ENCODE results near the gene MADD. TPM values are rescaled to one million over a fixed set of nuclear protein-coding genes. Genes with fewer than 3 reads are reported as not detected.

The MADD gene
- total RNA-seq, 4 donors from 2014 or later, result 43.2 to 65.5 (median 51.5) TPM

GRCh38 chr11:47247502-47247901 lies 22.4 kb upstream of the MADD start:
- DNase-seq (ENCODE audit: low spot score in 2 of 2), result no peak
- 87 to 93% methylated on average over 5 of the region's 5 CpGs for WGBS, 2 donors
- no peak overlapping the region for H3K4me3 ChIP-seq (ENCODE audit: low read depth, poor library complexity, severe bottlenecking)
- intact Hi-C loops (cut with DNase I; ENCODE audit: low total_unique reads), result no loop called here
- TF ChIP-seq POLR2A (IDR thresholded peaks at IDR 0.05), result no peak

GRCh38 chr11:47248304-47248663 lies 21.6 kb upstream of the MADD start:
- TF ChIP-seq CTCF (IDR thresholded peaks at IDR 0.05) (no peak), POLR2A (IDR thresholded peaks at IDR 0.05) (no peak)
- intact Hi-C loops (cut with DNase I; ENCODE audit: low total_unique reads), result no loop called here
- WGBS, 2 donors, result 1 to 2% methylated on average over 7 of the region's 7 CpGs
- H3K4me3 ChIP-seq (ENCODE audit: low read depth, poor library complexity, severe bottlenecking), result peak overlapping the region; percentile 64
- no peak for DNase-seq (ENCODE audit: low spot score in 2 of 2)

DNA sequence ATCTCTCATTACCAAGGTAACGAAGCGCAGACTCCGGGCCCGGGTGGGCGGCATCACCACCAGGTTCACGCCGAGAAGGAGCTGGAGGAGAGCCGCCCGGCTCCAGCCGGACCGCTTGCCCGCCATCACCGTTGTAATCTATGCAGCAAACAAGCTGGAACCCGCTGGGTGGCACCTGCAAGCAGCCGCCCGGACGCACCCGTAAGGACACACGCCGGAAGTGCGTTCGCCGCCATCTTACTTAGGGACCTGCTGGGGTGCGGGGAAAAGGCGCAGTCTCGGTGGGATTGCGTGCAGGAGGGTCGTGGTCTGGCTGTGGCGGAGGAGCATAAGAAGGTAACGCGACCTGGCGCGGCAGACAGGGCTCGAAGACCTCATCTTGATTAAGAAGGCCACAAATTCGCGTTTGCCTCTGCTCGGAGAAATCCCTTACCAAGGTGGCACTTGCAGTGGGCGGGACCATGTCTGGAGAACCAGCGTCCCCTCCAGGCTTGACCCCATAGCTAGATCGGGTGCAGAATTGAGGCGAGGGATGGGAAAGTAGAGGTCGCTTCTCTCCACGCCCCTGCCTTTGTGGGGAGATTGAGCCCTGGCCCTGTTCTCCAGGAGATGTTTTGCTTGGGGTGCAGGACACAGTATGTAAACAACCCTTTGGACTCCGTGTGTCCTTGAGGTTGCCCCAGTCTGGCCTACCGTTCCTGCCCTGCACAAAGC lies 21.1 kb upstream of the MADD start, which contains the start of gene ACP2:
ACP2 (minus strand) TSS at position 151 of the 714 bp plus-strand sequence; CDS start at position 126, 25 bp downstream.
- no peak for TF ChIP-seq POLR2A (IDR thresholded peaks at IDR 0.05)
- TF ChIP-seq CTCF (IDR thresholded peaks at IDR 0.05), result no peak
- 0 to 1% methylated on average over 41 to 45 of the region's 45 CpGs for WGBS, 2 donors
- DNase-seq (ENCODE audit: low spot score in 2 of 2), result peak; percentile 86 to 97
- peak within 1 kb of the TSS; percentile 64 for H3K4me3 ChIP-seq (ENCODE audit: low read depth, poor library complexity, severe bottlenecking)
- intact Hi-C loops (cut with DNase I; ENCODE audit: low total_unique reads), result no loop called here

DNA sequence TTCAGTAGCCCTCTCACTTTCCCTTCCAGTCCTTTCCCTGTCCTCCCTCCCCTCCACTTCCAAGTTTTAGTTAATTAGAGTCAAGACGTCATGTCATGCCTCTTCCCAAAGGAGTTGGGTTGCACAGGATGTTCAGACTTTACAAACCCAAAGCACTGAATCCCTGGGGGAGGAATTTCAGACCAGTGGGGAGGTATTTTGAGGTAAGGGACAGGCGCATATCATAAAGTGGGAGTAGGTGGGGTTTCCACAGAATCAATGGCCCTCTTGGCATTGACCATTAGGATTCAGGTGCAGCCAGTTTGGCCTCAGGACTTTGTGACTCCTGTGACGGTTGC lies 20.6 kb upstream of the MADD start:
- no peak for DNase-seq (ENCODE audit: low spot score in 2 of 2)
- H3K4me3 ChIP-seq (ENCODE audit: low read depth, poor library complexity, severe bottlenecking), result peak overlapping the region; percentile 64
- TF ChIP-seq POLR2A (IDR thresholded peaks at IDR 0.05), result no peak
- no peak for TF ChIP-seq CTCF (IDR thresholded peaks at IDR 0.05)
- intact Hi-C loops (cut with DNase I; ENCODE audit: low total_unique reads), result no loop called here
- WGBS, 2 donors, result 47 to 64% methylated on average over 3 of the region's 3 CpGs

DNA sequence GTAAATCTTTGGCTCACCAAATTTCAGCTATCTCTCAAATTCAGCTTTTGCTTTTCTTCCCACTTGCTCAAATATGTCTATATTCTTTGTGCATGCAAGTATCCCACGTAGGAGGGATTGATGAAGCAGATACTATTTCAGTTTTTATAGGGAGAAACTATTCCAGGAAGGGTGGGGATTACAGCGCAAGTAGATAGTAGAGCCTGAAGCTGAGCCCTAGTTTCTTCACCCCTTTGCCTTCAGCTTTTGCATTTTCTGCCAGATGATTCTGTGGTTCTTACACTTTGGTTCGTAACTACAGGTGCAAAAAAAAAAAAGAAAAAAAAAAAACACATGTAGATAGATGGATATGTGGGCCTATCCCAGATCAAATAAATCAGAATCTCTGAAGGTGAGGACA lies 18.2 kb upstream of the MADD start:
- 80 to 82% methylated on average over 3 of the region's 3 CpGs for WGBS, 2 donors
- intact Hi-C loops (cut with DNase I; ENCODE audit: low total_unique reads), result no loop called here
- no peak overlapping the region for H3K4me3 ChIP-seq (ENCODE audit: low read depth, poor library complexity, severe bottlenecking)
- no peak for DNase-seq (ENCODE audit: low spot score in 2 of 2)
- no peak for TF ChIP-seq CTCF (IDR thresholded peaks at IDR 0.05)
- TF ChIP-seq POLR2A (IDR thresholded peaks at IDR 0.05), result no peak

GRCh38 chr11:47253660-47254059 lies 16.3 kb upstream of the MADD start:
- intact Hi-C loops (cut with DNase I; ENCODE audit: low total_unique reads), result no loop called here
- H3K4me3 ChIP-seq (ENCODE audit: low read depth, poor library complexity, severe bottlenecking), result no peak overlapping the region

More at GRCh38 chr11:47253660-47254059, 16.3 kb upstream of the MADD start:
- WGBS, 2 donors, result 82 to 86% methylated on average over 2 of the region's 2 CpGs
- TF ChIP-seq CTCF (IDR thresholded peaks at IDR 0.05) (no peak), POLR2A (IDR thresholded peaks at IDR 0.05) (no peak)
- DNase-seq (ENCODE audit: low spot score in 2 of 2), result no peak

Data from lower leg skin (tissue), 4 donors.